ENCODE measurements around the gene PRKCA.

The PRKCA gene

GRCh38 chr17:66611397-66611796 is 309.0 kb downstream of the PRKCA start:
- Histone ChIP-seq H3K9ac (ENCODE audit: low read depth, low read length, poor library complexity) (no peak overlapping the region), H3K27me3 (ENCODE audit: control insufficient read depth in 3 of 3, insufficient read depth in 3 of 3, low read depth in 1 of 3, low read length in 3 of 3) (no peaks in the 10 kb centered on the region), H2BK5ac (ENCODE audit: low read length) (no peak overlapping the region), H3K4ac (ENCODE audit: low read length) (no peak overlapping the region), H4K8ac (ENCODE audit: low read depth, low read length) (no peak overlapping the region), H3K9me3 (replicated peaks in 1 of 2; ENCODE audit: control insufficient read depth in 2 of 2, insufficient read depth in 1 of 2, low read depth in 1 of 2, low read length in 2 of 2) (peaks cover 3 to 10% of the 10 kb centered on the region in 2 donors), H2AFZ (ENCODE audit: low read length) (no peak overlapping the region), H3K4me1 (ENCODE audit: control insufficient read depth in 2 of 2, insufficient read depth in 1 of 2, low read depth in 1 of 2, low read length in 2 of 2) (peaks cover 1 to 2% of the 10 kb centered on the region in 2 donors), H3K14ac (ENCODE audit: low read length) (no peak overlapping the region), H2BK15ac (ENCODE audit: low read length) (no peak overlapping the region), H2BK12ac (ENCODE audit: low read length) (no peak overlapping the region), H2AK5ac (ENCODE audit: low read depth, low read length) (no peak overlapping the region), H3K79me1 (ENCODE audit: low read depth, low read length) (no peaks in the 10 kb centered on the region), H3K36me3 (replicated peaks in 1 of 2; ENCODE audit: control insufficient read depth in 2 of 2, insufficient read depth in 2 of 2, low read length in 2 of 2) (no peaks in the 10 kb centered on the region), H3K18ac (ENCODE audit: low read length) (no peak overlapping the region), H4K91ac (ENCODE audit: low read depth, low read length, poor library complexity) (no peak overlapping the region), H3K4me2 (ENCODE audit: insufficient read depth, low read length, poor library complexity, severe bottlenecking) (no peak overlapping the region), H3K23ac (ENCODE audit: low read depth, low read length, poor library complexity) (no peak overlapping the region), H3K4me3 (ENCODE audit: low read length in 2 of 2) (no peak overlapping the region), H2BK120ac (ENCODE audit: low read depth, low read length) (no peak overlapping the region), H3K27ac (replicated peaks; ENCODE audit: low read length) (no peak overlapping the region)
- DNase-seq (ENCODE audit: low spot score), result no peak

- Histone ChIP-seq H3K36me3 (replicated peaks in 1 of 2; ENCODE audit: control insufficient read depth in 2 of 2, insufficient read depth in 2 of 2, low read length in 2 of 2) (no peaks in the 10 kb centered on the region), H3K4me2 (ENCODE audit: insufficient read depth, low read length, poor library complexity, severe bottlenecking) (no peak overlapping the region), H2AFZ (ENCODE audit: low read length) (no peak overlapping the region), H4K8ac (ENCODE audit: low read depth, low read length) (no peak overlapping the region), H3K4ac (ENCODE audit: low read length) (no peak overlapping the region), H2BK15ac (ENCODE audit: low read length) (no peak overlapping the region), H2AK5ac (ENCODE audit: low read depth, low read length) (no peak overlapping the region), H3K14ac (ENCODE audit: low read length) (no peak overlapping the region), H2BK5ac (ENCODE audit: low read length) (no peak overlapping the region), H3K23ac (ENCODE audit: low read depth, low read length, poor library complexity) (no peak overlapping the region), H3K27me3 (ENCODE audit: control insufficient read depth in 3 of 3, insufficient read depth in 3 of 3, low read depth in 1 of 3, low read length in 3 of 3) (no peaks in the 10 kb centered on the region), H3K27ac (replicated peaks; ENCODE audit: low read length) (no peak overlapping the region), H2BK120ac (ENCODE audit: low read depth, low read length) (no peak overlapping the region), H3K4me3 (ENCODE audit: low read length in 2 of 2) (no peak overlapping the region), H3K18ac (ENCODE audit: low read length) (no peak overlapping the region), H3K4me1 (ENCODE audit: control insufficient read depth in 2 of 2, insufficient read depth in 1 of 2, low read depth in 1 of 2, low read length in 2 of 2) (peaks cover 1 to 2% of the 10 kb centered on the region in 2 donors), H2BK12ac (ENCODE audit: low read length) (no peak overlapping the region), H4K91ac (ENCODE audit: low read depth, low read length, poor library complexity) (no peak overlapping the region), H3K79me1 (ENCODE audit: low read depth, low read length) (no peaks in the 10 kb centered on the region), H3K9ac (ENCODE audit: low read depth, low read length, poor library complexity) (no peak overlapping the region), H3K9me3 (replicated peaks in 1 of 2; ENCODE audit: control insufficient read depth in 2 of 2, insufficient read depth in 1 of 2, low read depth in 1 of 2, low read length in 2 of 2) (peaks cover 4 to 10% of the 10 kb centered on the region in 2 donors)
- DNase-seq (ENCODE audit: low spot score), result no peak
- WGBS, 2 donors (ENCODE audit: extremely low coverage in 2 of 2, insufficient read length in 2 of 2, insufficient replicate concordance in 1 of 2), result no CpG with 5 or more reads among the region's 4 CpGs
Measured at GRCh38 chr17:66612993-66613392, 310.6 kb downstream of the PRKCA start.

- Histone ChIP-seq H3K27me3 (ENCODE audit: control insufficient read depth in 3 of 3, insufficient read depth in 3 of 3, low read depth in 1 of 3, low read length in 3 of 3) (no peaks in the 10 kb centered on the region), H2AFZ (ENCODE audit: low read length) (no peak overlapping the region), H3K36me3 (replicated peaks in 1 of 2; ENCODE audit: control insufficient read depth in 2 of 2, insufficient read depth in 2 of 2, low read length in 2 of 2) (no peaks in the 10 kb centered on the region), H2BK120ac (ENCODE audit: low read depth, low read length) (no peak overlapping the region), H3K9me3 (replicated peaks in 1 of 2; ENCODE audit: control insufficient read depth in 2 of 2, insufficient read depth in 1 of 2, low read depth in 1 of 2, low read length in 2 of 2) (peaks cover 4 to 10% of the 10 kb centered on the region in 2 donors), H4K8ac (ENCODE audit: low read depth, low read length) (no peak overlapping the region), H3K9ac (ENCODE audit: low read depth, low read length, poor library complexity) (no peak overlapping the region), H2BK5ac (ENCODE audit: low read length) (no peak overlapping the region), H3K4me3 (ENCODE audit: low read length in 2 of 2) (no peak overlapping the region), H2BK15ac (ENCODE audit: low read length) (no peak overlapping the region), H3K4ac (ENCODE audit: low read length) (no peak overlapping the region), H4K91ac (ENCODE audit: low read depth, low read length, poor library complexity) (no peak overlapping the region), H3K27ac (replicated peaks; ENCODE audit: low read length) (no peak overlapping the region), H3K4me1 (ENCODE audit: control insufficient read depth in 2 of 2, insufficient read depth in 1 of 2, low read depth in 1 of 2, low read length in 2 of 2) (peaks cover 1 to 2% of the 10 kb centered on the region in 2 donors), H3K14ac (ENCODE audit: low read length) (no peak overlapping the region), H2AK5ac (ENCODE audit: low read depth, low read length) (no peak overlapping the region), H3K18ac (ENCODE audit: low read length) (no peak overlapping the region), H3K4me2 (ENCODE audit: insufficient read depth, low read length, poor library complexity, severe bottlenecking) (no peak overlapping the region), H3K23ac (ENCODE audit: low read depth, low read length, poor library complexity) (no peak overlapping the region), H3K79me1 (ENCODE audit: low read depth, low read length) (no peaks in the 10 kb centered on the region), H2BK12ac (ENCODE audit: low read length) (no peak overlapping the region)
- DNase-seq (ENCODE audit: low spot score), result no peak
- no CpG with 5 or more reads among the region's 4 CpGs for WGBS, 2 donors (ENCODE audit: extremely low coverage in 2 of 2, insufficient read length in 2 of 2, insufficient replicate concordance in 1 of 2)
Measured at GRCh38 chr17:66614469-66614868, 312.1 kb downstream of the PRKCA start.

GRCh38 chr17:66619206-66619605 is 316.8 kb downstream of the PRKCA start:
- Histone ChIP-seq H3K4me1 (ENCODE audit: control insufficient read depth in 2 of 2, insufficient read depth in 1 of 2, low read depth in 1 of 2, low read length in 2 of 2) (peaks cover 1 to 2% of the 10 kb centered on the region in 2 donors), H4K91ac (ENCODE audit: low read depth, low read length, poor library complexity) (no peak overlapping the region), H3K23ac (ENCODE audit: low read depth, low read length, poor library complexity) (no peak overlapping the region), H3K36me3 (replicated peaks in 1 of 2; ENCODE audit: control insufficient read depth in 2 of 2, insufficient read depth in 2 of 2, low read length in 2 of 2) (no peaks in the 10 kb centered on the region), H2BK120ac (ENCODE audit: low read depth, low read length) (no peak overlapping the region), H2AK5ac (ENCODE audit: low read depth, low read length) (no peak overlapping the region), H3K9me3 (replicated peaks in 1 of 2; ENCODE audit: control insufficient read depth in 2 of 2, insufficient read depth in 1 of 2, low read depth in 1 of 2, low read length in 2 of 2) (peaks cover 0 to 1% of the 10 kb centered on the region in 2 donors), H2BK5ac (ENCODE audit: low read length) (no peak overlapping the region), H3K27me3 (ENCODE audit: control insufficient read depth in 3 of 3, insufficient read depth in 3 of 3, low read depth in 1 of 3, low read length in 3 of 3) (no peaks in the 10 kb centered on the region), H3K4me3 (ENCODE audit: low read length in 2 of 2) (no peak overlapping the region), H2BK15ac (ENCODE audit: low read length) (no peak overlapping the region), H3K79me1 (ENCODE audit: low read depth, low read length) (no peaks in the 10 kb centered on the region), H3K27ac (replicated peaks; ENCODE audit: low read length) (no peak overlapping the region), H3K4me2 (ENCODE audit: insufficient read depth, low read length, poor library complexity, severe bottlenecking) (no peak overlapping the region), H4K8ac (ENCODE audit: low read depth, low read length) (no peak overlapping the region), H2AFZ (ENCODE audit: low read length) (no peak overlapping the region), H3K9ac (ENCODE audit: low read depth, low read length, poor library complexity) (no peak overlapping the region), H3K4ac (ENCODE audit: low read length) (no peak overlapping the region), H2BK12ac (ENCODE audit: low read length) (no peak overlapping the region), H3K14ac (ENCODE audit: low read length) (no peak overlapping the region), H3K18ac (ENCODE audit: low read length) (no peak overlapping the region)
- no peak for DNase-seq (ENCODE audit: low spot score)
- no CpG with 5 or more reads among the region's 6 CpGs for WGBS, 2 donors (ENCODE audit: extremely low coverage in 2 of 2, insufficient read length in 2 of 2, insufficient replicate concordance in 1 of 2)

All from neuronal stem cell (in vitro differentiated cells).